Vagina (tissue), 2 donors: ENCODE results near the gene ATP6V0D1. TPM values are rescaled to one million over a fixed set of nuclear protein-coding genes. Genes with fewer than 3 reads are reported as not detected.

Experiments used
- DNase-seq, 2 donors: peaks; one replicate each; pipeline ENCODE4 v3.0.0-alpha.2; 2017; ENCODE audit errors: extremely low spot score in 2 of 2
- H3K27ac ChIP-seq: fragments of 200-600 bp; sonication (generic); one replicate; pipeline ENCODE4 v1.5.1; 2019
- H3K27me3 ChIP-seq: fragments of 200-600 bp; sonication (generic); one replicate; pipeline ENCODE4 v1.5.1; 2019
- H3K36me3 ChIP-seq, 2 donors: fragments of 200-600 bp; sonication (generic); one replicate each; pipeline ENCODE4 v1.5.1; 2017 to 2019
- H3K4me1 ChIP-seq: fragments of 200-600 bp; sonication (generic); one replicate; pipeline ENCODE4 v1.5.1; 2019
- H3K4me3 ChIP-seq, 2 donors: fragments of 200-600 bp; sonication (generic); 1 replicate in 1 of 2; 2 replicates in 1 of 2; pipeline ENCODE4 v1.5.1; 2016 to 2019
- H3K9me3 ChIP-seq: fragments of 200-600 bp; sonication (generic); one replicate; pipeline ENCODE4 v1.5.1; 2019
- CTCF ChIP-seq, 3 experiments: fragments of 450-650 bp in 2 of 3; fragments of 200-600 bp in 1 of 3; sonication (generic) in 1 of 3; IDR thresholded peaks; one replicate each; pipeline ENCODE4 v1.5.1; 2017 to 2019; ENCODE audit warnings: antibody characterized with exemption in 3 of 3, mild to moderate bottlenecking in 2 of 3, moderate library complexity in 2 of 3
- POLR2A ChIP-seq, 2 donors: fragments of 450-650 bp; IDR thresholded peaks; one replicate each; pipeline ENCODE4 v1.6.1; 2017; ENCODE audit warnings: antibody characterized with exemption in 2 of 2, mild to moderate bottlenecking in 2 of 2, moderate library complexity in 2 of 2
- POLR2AphosphoS5 ChIP-seq, 2 donors: sonication (generic); formaldehyde crosslinking; IDR thresholded peaks; one replicate each; pipeline ENCODE4 v1.9.0; 2017; ENCODE audit warnings: antibody characterized with exemption in 2 of 2, mild to moderate bottlenecking in 2 of 2, low read depth in 1 of 2; ENCODE audit not compliant: insufficient read depth in 1 of 2
- intact Hi-C: fragments of 100-400 bp; cut with DNase I; formaldehyde crosslinking; loops from one replicate; pipeline ENCODE4 v1.15.1; 2023
- total RNA-seq: library from RNA; depleted of rRNA; stranded (reverse); fragments of >200 nt; gene quantifications from one replicate; pipeline ENCODE4 v1.2.3, GENCODE V29; 2016

The ATP6V0D1 gene
- total RNA-seq, 1 donor from 2014 or later = 110 TPM

DNA sequence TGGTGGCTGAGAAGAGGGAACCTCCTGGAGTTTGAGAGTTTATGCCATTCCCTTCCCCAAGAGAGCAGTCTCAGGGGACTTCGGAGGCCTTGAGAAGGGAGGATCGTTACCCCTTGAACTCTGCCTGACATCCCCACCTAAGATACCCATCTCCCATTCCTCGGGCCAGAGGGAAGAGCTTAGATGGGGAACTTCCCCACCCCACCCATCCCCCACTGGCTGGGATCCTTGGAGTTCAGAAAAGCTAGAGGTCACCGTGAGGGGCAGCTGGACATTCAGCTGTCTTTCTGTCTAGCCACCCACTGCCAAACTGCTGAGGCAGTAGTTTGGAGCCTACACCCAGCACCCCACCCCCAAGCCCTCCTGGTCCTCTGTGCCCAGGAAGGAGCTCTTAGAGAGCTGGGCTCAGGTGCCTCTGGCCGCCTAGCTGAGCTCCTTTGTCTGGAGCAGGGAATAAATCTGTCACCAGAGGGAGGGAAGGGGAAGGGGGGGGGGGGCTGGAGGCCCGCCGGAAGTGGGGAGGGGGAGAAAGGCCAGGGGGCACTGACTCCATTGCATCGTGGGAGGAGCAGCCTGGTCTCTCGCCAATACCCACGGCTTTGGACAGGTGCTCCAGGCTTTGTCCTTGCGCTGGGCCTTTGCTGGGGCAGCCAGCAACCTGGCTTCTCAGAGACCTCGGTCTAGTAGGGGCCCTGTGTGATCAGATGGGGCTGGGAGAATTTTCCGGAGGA is 49.0 kb downstream of the ATP6V0D1 start:
- intact Hi-C loops = loop anchor here (2.0 kb wide), 1 partner anchor 33 kb away; no protein-coding TSS in a partner anchor
- Histone ChIP-seq H3K4me3 (peak overlapping the region; percentile 49 to 54), H3K9me3 (no peaks in the 10 kb centered on the region), H3K4me1 (peaks cover 66% of the 10 kb centered on the region), H3K27me3 (no peaks in the 10 kb centered on the region), H3K27ac (peak overlapping the region; percentile 78), H3K36me3 (peaks cover 0 to 5% of the 10 kb centered on the region in 2 donors)
- no peak for TF ChIP-seq POLR2A (IDR thresholded peaks at IDR 0.05)
- TF ChIP-seq CTCF (IDR thresholded peaks at IDR 0.05) = no peak
- no peak for TF ChIP-seq POLR2AphosphoS5 (IDR thresholded peaks at IDR 0.05; ENCODE audit: insufficient read depth in 1 of 2, low read depth in 1 of 2)
- DNase-seq = no peak

DNA sequence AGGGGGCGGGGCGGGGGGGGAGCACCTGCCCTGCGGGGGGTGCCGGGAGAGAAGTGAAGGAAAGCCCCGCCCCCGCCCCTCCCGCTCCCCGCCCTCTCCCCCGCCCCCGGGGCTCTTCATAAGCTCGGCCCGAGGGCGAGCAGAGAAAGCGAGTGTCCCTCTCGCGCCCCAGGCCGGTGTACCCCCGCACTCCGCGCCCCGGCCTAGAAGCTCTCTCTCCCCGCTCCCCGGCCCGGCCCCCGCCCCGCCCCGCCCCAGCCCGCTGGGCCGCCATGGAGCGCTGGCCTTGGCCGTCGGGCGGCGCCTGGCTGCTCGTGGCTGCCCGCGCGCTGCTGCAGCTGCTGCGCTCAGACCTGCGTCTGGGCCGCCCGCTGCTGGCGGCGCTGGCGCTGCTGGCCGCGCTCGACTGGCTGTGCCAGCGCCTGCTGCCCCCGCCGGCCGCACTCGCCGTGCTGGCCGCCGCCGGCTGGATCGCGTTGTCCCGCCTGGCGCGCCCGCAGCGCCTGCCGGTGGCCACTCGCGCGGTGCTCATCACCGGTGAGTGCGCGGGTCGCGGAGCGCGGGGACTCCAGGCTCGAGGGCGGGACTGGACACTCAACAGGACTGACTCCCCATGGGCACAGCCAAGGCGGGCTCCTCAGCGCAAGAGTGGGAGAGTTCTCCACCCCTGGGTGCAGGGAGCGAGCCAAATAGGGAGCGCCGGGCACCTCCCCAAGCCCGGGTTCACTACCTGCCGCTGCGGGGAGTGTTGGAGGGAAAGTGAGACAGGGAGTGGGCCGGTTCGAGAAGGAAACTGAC is 49.8 kb downstream of the ATP6V0D1 start, which contains the start of gene HSD11B2:
Gene HSD11B2 (plus strand): TSS at position 145 of the 798 bp plus-strand sequence. CDS start 128 bp downstream, at position 273.
- no peaks in the 10 kb centered on the region for H3K36me3 ChIP-seq
- no peak for TF ChIP-seq CTCF (IDR thresholded peaks at IDR 0.05)
- TF ChIP-seq POLR2A (IDR thresholded peaks at IDR 0.05) = no peak
- TF ChIP-seq POLR2AphosphoS5 (IDR thresholded peaks at IDR 0.05; ENCODE audit: insufficient read depth in 1 of 2, low read depth in 1 of 2) = no peak
- DNase-seq = no peak
- peak within 1 kb of the TSS; percentile 78 for H3K27ac ChIP-seq
- peaks cover 67% of the 10 kb centered on the region for H3K4me1 ChIP-seq
- peak within 1 kb of the TSS; percentile 49 to 54 for H3K4me3 ChIP-seq
- H3K27me3 ChIP-seq = no peaks in the 10 kb centered on the region
- no peaks in the 10 kb centered on the region for H3K9me3 ChIP-seq
- intact Hi-C loops = loop anchor here (2.0 kb wide), 1 partner anchor 34 kb away; no protein-coding TSS in a partner anchor

DNA sequence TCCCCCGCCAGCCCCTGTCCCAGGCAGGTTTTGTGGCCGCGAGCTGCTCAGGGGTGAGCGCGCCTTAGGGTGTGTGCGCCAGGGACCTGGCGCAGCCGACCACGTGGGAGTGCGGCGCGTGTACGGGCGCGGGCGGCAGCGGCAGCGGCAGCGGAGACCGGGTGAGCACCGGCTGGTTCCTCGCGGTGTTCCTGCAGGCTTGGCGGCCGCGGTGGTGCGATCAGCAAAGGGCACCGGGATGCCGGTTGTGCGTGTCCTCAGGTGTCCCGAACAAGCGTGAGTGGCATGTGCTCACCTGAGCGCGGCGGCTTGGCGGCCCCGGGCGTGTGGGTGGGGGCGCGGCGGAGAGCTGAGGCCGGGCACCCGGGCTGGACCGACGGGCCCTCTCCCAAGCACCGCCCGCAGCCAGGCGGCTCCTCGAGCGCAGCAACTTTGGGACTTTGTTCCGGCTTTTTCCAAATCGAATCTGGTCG is 50.4 kb downstream of the ATP6V0D1 start:
- Histone ChIP-seq H3K4me1 (peaks cover 67% of the 10 kb centered on the region), H3K36me3 (no peaks in the 10 kb centered on the region), H3K27me3 (no peaks in the 10 kb centered on the region), H3K27ac (peak overlapping the region; percentile 78), H3K9me3 (no peaks in the 10 kb centered on the region), H3K4me3 (peak overlapping the region; percentile 49 to 54)
- intact Hi-C loops = loop anchor here (2.0 kb wide), 1 partner anchor 34 kb away; no protein-coding TSS in a partner anchor
- TF ChIP-seq POLR2AphosphoS5 (IDR thresholded peaks at IDR 0.05; ENCODE audit: insufficient read depth in 1 of 2, low read depth in 1 of 2) (peak in 1 of 2 donors; percentile 26), POLR2A (IDR thresholded peaks at IDR 0.05) (no peak)
- DNase-seq = no peak

- TF ChIP-seq CTCF (IDR thresholded peaks at IDR 0.05) (no peak), POLR2A (IDR thresholded peaks at IDR 0.05) (no peak), POLR2AphosphoS5 (IDR thresholded peaks at IDR 0.05; ENCODE audit: insufficient read depth in 1 of 2, low read depth in 1 of 2) (no peak)
- Histone ChIP-seq H3K4me1 (peaks cover 67% of the 10 kb centered on the region), H3K9me3 (no peaks in the 10 kb centered on the region), H3K4me3 (peak overlapping the region; percentile 49 to 54), H3K36me3 (no peaks in the 10 kb centered on the region), H3K27me3 (no peaks in the 10 kb centered on the region), H3K27ac (peak overlapping the region; percentile 78)
- no peak for DNase-seq
- intact Hi-C loops = loop anchor here (2.0 kb wide), 1 partner anchor 35 kb away; no protein-coding TSS in a partner anchor
These were observed 51.0 kb downstream of the ATP6V0D1 start for GRCh38 chr16:67429799-67430503.
